Measurements from ENCODE around the gene CRIP1.

CRIP1 gene

DNA sequence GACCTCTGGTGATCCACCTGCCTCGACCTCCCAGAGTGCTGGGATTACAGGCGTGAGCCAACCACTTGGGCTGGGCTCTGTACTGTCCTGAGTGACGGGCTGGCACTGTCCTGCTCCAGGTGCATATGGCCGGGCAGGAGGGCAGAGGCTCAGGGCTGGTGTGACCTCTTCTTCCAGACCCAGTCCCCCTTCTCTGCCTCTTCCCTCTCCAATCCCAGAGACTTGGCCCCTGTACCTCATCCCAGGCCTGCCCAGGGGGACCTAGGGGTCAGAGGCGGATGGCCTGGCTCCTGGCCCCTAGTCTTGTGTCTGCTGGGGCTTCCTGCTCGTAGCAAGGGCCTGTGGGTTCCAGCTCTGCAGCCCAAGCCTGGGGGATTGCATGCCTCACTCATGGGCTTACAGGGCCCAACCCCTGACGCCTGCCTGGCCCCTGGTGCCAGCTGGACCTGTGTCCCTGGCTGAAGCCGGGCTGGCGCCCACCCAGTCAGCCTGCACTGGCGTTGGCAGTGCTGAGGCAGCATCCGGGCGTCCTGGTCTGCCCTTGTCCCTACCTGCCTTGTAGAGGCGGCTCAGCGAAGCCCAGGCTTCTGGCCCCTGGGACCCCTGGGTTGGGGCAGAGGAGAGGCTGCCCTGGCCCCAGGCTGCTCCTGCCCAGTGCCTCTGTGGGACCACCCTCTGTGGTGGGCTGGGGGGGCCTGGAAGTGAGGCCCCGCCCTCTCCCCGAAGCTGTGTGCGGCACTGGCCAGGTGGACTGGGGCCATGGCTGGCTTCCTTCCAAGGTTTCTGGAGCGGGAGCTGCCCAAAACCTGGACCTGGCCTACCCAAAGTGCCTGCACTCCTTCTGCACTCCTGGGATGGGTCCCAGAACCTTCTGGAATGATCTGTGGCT, 8.7 kb downstream of the CRIP1 start:
- DNase-seq, result no peak

DNA sequence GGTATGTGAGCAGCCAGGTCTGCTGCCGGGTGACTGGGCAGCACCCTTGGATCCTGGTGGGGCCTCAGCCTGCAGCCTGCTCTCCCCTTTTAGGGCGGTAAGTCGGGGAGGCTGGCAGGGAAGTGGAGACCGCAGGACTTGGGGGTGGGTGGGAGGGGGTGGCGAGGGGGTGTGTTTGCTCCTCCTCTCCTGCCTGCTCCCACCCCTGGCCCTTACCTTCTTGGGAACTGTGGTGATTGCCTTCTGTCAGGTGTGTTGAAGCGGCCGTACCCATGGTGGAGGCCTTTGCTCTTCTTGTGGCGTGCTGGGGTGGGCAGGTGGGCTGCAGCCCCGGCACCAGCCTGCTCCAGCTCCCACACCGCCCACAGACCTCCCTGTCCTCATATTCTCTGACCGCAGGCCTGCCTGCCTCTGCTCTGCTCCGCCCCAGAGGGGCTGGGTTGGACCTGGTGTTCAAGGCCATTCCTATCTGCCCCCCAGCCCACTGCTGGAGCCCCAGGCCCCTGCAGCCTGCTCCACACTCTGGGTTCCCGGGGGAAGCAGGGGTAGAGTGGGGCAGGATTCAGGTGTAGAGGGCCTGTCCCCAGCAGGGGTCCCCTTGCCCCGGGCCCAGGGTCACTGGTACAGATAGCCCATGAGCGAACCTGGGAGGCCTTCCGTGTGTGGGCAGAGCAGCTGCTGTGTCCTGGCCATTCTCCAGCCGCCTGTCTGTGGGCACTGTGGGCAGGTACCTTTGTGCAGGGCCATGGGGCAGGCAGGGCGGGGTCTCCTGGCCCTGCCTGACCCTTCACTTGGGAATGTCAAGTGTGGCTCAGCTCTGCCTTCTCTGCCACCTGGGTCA, 9.5 kb downstream of the CRIP1 start:
- no peak for DNase-seq

DNA sequence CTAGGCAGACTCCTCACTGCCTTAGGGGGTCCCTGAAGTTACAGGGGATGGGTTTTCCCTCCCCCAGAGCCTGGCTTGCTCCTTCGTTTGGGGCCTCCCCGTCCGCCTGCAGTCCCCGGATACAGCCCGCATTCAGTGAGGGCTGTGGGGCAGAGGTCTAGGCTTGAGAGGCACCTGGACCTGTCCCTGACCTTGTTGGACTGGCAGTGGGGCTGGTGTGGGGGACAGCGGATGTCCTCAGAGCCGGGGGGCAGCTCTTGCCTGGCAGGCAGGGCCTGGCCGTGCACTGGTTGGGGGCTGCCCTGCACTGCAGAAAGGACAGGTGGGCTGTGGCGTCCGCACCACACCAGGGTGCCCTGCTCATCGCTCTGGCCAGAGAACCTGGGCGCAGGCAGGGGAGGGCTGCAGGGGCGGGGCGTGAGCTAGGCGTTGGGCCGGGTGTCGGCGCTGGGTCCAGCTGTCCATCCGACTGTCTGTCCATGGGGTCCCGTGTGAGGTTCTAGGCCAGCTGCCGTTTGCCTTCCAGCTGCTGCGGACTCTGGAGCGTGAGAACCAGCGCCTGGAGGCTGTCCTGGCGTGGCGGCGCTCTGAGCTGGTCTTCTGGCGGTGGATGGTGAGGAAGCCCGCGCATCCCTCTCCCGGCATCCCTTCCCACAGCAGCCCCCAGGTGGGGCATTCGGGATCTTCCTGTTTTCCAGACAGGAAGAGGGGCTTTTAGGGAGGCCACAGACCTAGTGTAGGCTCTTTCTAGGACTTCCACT, 10.3 kb downstream of the CRIP1 start:
- DNase-seq, result no peak

DNA sequence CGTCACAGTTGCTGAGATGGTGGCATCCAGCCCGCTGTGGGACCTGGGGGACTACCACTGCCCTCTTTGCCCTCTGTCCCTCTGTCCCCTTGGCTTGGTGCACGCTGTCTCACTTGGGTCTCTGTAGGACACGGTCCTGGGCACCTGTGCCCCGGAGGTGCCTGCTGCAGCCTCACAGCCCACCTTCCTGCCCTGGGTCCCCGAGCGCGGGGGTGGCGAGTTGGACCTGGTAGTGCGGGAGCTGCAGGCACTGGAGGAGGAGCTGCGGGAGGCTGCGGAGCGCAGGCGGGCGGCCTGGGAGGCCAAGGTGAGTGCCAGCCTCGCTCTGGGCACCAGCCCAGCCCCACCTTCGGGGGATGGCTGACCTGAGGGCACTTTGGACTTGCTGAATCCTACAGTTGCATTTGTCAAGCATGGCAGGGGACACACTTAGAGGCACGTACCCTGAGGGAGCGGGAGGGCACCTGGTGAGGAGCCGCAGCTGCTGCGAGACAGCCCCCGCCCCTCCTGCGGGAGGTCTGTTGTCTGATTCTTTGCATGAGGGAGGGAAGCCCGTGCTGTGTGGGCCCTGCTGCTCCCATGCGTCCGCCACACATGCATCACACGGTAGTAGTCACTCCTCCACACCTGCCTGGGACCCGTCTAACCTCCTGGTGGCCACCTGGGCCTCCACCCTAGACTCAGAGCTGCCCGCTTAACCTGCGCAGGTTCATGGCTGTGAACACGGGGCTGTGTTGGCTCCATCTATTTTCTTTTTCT, 11.2 kb downstream of the CRIP1 start:
- no peak for DNase-seq

DNA sequence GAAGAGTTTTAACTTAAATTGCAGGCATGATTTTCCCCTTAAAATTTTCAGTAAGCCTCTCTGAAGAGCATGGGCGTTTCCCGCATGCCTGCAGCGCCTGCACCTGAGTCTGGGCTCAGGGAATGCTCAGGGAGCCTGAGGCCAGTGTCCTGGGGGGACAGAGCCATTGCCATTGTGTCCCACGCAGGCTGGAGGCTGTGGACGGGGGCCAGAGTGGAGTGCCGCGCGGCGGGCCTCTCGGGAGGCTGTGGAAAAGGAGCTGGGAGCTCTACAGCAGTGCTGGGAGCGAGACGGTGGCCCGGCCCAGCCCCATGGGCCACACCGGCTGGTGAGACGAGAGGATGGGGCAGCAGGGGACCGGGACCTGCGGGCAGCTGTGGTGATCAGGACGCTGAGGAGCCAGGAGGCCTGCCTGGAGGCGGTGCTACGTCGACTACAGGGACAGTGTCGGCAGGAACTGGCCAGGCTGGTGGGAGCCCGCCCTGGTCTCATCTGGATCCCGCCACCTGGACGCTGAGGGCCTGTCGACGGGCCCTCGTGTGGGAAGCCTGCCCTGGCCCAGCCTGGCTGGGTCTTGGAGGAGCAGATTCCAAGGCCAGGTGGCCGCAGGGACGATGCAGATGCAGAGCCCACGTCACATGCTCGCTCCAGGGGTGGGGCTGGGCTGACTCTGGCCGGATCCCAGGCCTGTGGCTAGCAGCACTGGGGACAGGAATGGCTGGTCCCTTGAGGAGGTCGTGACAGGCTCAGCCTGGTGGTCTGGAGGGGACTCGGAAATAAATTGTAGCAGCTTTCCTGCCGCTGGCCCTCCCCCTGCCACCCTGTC, 12.0 kb downstream of the CRIP1 start:
- DNase-seq, result no peak

DNA sequence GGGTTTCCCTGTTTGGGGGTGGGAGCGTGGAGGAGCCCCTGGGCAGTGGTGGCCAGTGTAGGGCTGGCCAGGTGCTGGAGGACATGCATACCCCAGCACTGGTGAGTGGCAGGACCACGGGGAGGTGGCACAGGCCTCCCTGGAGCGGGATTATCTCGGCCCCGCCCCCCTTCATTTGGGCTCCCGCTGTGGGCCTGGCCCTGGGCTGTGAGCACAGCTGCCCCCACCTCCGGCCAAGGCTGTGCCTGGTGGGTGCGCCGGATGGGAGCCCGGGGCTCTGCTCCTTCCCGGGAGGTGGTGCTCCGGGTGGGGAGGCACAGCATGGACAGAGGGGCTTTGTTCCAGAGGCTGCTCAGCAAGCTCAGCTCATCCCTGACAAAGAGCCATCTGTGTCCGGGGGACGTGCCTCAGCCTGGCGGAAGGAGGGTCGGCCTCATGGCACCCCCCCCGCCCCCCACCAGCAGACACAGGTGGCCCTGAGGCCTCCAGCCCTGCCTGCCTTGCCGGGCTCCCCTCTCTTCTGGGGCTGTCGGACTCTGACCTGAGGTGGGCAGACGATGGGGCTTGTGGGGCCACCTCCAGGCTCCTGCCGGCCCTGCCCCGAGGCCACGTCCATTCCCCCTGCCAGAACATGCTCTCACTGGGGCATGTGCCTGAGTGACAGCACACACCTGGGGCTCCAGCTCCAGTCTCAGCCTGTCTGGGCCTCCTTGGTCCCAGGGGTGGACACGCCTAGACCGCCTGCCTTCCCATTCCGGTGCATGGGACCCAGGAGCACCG, 12.8 kb downstream of the CRIP1 start:
- no peak for DNase-seq

DNA sequence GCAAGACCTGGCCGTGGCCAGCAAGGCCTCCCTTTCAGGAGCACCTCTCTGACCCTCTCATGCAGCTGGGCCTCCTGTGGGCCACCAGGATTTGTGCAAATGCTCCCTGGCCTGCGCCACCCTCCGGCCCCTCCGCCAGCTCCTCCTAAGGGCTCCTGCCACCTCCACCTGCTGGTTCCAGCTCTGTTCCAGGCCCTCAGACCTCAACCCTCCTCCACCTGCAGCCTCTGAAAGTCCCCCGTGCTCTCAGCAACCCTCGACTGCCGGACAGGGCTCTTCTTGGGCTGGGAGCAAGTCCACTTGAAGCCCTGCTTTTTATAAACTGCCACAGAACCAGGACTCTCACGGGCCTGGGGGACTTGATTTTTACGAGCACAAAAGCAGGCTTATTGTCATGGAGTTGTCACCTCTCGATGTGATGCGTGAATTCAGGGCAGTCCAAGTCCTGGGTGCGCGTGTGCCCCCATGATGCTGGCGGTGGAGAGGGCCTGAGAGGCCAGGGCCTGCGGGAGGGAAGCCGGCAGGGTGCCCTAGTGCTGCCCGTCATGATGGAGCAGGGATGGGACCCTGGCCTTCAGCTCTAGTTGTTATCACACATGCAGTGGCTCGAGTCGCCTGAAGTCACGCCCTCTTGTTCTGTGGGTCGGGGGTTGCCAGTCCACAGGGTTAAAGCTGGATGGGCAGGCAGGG, 13.5 kb downstream of the CRIP1 start:
- no peak for DNase-seq

DNA sequence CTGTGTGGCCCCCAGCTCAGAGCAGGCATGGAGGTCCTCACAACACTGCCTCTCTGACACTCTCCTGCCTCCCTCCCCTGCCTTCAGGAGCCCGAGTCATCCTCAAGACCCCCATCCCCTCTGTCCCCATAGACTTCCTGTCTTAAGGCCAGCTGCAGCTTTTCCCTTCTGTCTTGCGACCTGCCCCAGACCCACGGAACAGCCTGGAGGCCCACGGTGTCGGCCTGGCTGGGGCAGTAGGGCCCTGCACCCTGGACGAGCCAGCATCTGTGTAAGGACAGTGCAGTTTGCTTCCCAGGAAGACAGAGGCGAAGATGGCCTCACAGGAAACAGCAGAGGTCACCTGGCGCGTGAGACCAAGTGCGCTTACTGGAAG, 14.0 kb downstream of the CRIP1 start:
- no peak for DNase-seq

DNA sequence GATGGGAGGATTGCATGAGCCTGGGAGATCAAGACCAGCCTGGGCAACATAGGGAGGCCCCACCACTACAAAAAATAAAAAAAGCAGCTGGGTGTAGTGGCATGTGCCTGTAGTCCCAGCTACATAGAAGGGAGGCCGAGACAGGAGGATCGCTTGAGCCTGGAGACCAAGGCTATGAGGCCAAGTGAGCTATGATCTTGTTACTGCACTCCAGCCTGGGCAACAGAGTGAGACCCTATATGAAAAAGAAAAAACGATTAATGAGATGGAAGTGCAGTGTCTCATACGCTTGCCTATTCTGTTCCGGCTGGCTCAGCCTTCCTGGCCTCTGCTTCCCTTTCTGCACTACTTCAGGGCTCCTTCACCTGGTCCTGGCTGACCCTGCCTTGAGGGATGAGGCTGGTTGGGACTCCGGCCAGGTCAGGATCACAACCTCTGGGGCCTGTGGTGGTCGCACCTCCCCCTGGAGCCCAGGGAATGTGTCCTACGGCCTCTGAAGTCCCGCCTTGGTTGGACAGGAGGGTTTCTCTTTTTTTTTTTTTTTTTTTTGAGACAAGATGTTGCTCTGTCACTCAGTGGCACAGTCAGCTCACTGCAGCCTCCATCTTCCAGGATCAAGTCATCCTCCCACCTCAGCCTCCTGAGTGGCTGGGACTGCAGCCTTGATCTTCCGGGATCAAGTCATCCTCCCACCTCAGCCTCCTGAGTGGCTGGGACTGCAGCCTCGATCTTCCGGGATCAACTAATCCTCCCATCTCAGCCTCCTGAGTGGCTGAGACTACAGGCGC, 15.0 kb downstream of the CRIP1 start:
- no peak for DNase-seq

DNA sequence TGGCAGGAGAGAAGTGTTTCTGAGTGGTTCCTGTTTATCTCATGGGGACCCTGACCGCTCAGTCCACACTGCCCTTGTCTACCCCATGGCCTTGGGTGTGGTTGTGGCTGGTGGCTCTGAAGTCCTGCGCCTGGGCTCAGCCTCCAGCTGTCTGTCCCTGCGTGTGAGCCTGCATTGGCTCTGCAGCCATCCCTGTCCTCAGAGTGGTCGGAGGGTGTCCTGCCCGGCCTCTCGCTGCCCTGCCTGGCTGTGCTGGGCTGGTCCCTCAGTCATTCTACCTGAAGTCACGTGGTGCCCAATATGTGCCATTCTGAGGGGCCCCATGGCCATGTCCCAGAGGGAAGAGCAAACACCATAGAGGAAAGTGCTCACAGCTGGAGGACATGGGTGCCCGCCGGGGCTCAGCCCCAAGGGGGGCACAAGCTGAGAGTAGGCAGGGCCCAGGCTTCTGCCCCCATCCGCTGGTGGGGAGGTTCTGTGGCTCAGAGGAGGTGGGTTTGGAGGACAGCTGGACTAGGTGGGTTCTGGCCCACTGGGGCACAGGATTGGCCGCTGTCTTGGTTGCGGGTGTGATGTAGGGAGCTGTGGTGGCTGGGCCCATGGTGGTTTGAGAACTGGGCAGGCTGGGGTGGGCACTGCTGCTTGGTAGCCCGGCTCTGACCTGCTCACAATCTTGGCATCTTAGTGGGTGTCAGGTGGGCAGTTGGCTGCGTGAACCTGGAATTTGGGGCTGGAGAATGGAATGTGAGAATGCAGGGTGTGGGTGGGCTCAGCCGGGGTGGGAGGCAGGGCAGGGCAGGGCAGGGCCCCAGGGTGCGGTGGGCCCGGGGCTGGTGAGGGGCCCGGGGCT, 16.0 kb downstream of the CRIP1 start:
- no peak for DNase-seq

DNA sequence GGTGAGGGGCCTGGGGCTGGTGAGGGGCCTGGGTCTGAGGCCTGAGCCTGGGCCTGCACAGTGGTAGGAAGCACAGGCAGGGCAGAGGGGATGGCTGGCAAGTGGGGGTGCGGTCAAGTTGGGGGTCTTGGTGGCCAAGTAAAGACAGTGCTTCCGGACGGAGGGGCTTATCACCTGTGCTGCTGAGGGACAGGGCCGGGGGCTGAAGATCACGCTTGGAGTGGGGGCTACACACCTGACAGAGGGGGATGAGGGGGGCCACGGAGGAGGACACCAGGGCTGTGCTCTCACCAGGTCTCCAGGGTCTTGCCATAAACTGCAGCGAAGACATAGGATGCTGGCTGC, 16.6 kb downstream of the CRIP1 start:
- DNase-seq, result no peak

DNA sequence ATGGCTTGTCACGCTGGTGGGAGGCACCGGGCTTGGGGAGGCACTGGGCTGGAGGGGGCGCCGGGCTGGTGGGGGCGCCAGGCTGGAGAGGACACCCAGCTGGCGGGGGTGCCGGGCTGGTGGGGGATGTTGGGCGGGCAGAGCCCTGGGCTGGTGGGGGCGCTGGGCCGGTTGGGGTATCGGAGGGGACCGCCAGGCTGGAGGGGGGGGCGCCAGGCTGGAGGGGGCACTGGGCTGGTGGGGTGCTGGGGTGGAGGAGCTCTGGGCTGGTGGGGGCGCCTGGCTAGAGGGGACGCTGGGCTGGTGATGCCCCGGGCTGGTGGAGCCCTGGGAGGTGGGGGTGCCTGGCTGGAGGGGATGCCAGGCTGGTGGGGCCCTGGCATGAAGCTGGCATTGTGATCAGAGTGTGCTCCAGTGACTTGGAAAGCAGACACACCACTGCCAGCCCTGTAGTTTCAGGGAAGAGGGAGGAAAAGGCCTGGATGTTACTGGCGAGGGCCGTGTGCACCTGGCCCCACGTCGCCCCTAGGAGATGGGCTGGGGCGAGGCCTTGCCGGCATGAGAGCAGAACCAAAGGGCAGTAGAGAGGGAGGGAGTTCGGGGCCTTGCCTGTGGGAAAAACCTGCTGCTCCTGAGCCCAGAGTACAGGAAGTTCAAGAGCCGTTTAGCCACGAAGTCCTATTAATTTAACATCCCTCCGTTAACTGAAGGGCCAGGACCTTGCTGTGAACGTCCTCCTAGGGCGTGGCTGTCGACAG, 17.4 kb downstream of the CRIP1 start:
- no peak for DNase-seq

DNA sequence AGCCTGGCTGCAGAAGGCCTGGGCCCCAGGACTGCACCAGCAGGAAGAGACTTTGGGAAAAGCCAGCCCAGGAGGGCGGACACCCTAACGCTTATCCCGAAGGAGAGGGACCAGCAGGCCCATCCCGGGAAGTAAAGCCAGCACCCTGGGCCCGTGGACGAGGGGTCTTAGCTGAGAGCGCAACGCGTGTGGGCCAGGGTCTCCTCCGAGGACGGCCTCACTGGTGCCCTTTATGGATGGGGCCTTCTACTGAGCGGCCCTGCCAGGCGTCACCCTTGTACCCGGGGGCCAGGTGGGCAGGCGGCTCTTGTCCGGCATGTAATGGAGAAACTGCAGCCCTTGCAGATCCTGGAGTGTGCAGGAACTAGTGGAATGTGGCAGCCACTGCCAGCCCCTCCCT, 18.4 kb downstream of the CRIP1 start:
- DNase-seq, result no peak

DNA sequence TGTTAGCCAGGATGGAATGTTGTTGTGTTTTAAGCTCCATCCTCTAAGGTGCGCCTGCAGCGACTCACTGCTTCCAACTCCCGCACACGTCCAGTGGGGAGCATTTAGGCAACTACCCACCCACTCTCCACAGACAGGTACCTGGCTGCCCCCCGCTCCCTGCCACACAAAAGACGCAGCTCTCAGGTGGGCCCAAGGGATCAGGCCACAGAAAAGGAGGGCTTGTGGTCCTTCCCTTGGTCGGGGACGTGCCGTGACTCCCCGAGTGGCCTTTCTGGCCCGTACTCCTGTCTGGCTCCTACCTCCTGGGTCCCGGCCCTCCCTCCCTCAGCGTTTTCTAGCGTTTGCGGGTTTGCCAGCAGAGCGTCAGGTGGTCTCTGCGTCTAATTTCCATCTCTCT, 20.6 kb downstream of the CRIP1 start:
- DNase-seq, result no peak

DNA sequence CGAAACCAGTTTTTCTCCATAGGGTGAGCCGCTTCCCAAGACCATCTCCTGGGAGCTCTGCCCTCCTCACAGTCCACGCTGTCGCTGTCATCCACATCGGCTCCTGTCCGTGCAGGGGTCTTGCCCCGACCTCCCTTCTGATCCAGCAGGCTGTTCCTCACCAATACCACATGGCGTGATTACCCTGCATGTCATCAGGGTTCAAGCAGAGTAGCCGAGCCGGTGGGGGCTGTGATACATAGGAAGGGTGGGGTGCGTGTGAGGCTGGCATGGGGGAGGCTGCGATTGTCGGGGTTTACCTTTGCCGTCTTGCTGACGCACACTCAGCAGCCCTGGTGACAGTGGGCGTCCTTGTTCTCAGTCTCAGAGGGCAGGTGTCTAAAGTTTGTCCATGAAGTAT, 21.4 kb downstream of the CRIP1 start:
- no peak for DNase-seq

DNA sequence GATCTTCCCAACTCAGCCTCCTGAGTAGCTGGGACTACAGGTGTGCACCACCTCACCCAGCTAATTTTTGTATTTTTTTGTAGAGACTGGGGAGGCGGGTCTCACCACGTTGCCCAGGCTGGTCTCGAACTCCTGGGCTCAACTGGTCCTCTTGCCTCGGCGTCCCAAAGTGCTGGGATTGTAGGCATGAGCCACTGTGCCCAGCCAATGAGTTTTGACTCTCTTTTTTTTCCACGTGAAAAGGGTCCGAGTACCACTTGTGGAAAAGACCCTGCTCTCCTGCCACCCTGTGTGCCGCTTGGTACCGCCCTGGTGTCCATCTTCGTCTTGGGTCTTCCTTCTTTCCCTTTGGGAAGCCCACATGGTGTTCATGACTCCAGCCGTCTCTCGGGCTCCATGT, 21.9 kb downstream of the CRIP1 start:
- no peak for DNase-seq

DNA sequence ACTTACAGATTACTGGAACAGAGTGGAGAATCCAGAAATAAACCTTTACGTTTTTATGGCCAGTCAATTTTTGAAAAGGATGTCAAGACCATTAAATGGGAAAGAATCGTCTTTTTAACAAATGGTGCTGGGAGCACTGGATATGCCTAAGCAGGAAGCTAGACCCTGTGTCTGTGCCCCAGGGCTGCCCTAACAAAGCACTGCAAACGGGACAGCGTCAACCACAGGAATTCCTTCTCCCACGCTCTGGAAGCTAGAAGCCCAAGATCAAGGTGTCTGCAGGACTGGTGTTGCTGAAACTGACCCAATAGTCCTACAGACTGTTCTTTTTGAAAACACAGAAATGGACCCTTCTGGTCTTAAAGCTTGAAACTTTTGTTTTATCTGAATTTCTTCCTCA, 30.4 kb downstream of the CRIP1 start:
- no peak for DNase-seq
